Psoas muscle (tissue), 8 donors: ENCODE data around the gene FTH1. TPM values are rescaled to one million over a fixed set of nuclear protein-coding genes. Genes with fewer than 3 reads are reported as not detected.
A peak's percentile ranks its signal among the peaks of the same experiment; 100 is the strongest.

Experiments used
- ATAC-seq, 4 donors: fragments of 200-7000 bp; cut with Tn5 transposase; one replicate each; pipeline ENCODE4 v1.9.1; 2020; ENCODE audit warnings: moderate library complexity in 3 of 4, mild to moderate bottlenecking in 2 of 4
- DNase-seq, 2 donors: peaks; one replicate each; pipeline ENCODE4 v3.0.0-alpha.2; 2020
- H3K27ac ChIP-seq: fragments of 200-600 bp; one replicate; pipeline ENCODE4 v1.8.0; 2022
- H3K27me3 ChIP-seq, 3 donors: fragments of 200-600 bp in 1 of 3; one replicate each; pipeline versions ENCODE4 v1.6.1 to v1.8.0; 2013 to 2022; ENCODE audit warnings: low read length in 2 of 3, mild to moderate bottlenecking in 2 of 3, moderate library complexity in 1 of 3; ENCODE audit not compliant: insufficient read depth in 3 of 3
- H3K36me3 ChIP-seq, 2 donors: fragments of 200-600 bp in 1 of 2; one replicate each; pipeline versions ENCODE4 v1.6.1 to v1.8.0; 2013 to 2022; ENCODE audit warnings: low read depth in 1 of 2, mild to moderate bottlenecking in 1 of 2, moderate library complexity in 1 of 2; ENCODE audit not compliant: insufficient read depth in 1 of 2
- H3K4me1 ChIP-seq: fragments of 200-600 bp; one replicate; pipeline ENCODE4 v1.8.0; 2022
- H3K4me3 ChIP-seq: fragments of 200-600 bp; one replicate; pipeline ENCODE4 v1.8.0; 2022; ENCODE audit warnings: mild to moderate bottlenecking
- H3K9me3 ChIP-seq: fragments of 200-600 bp; one replicate; pipeline ENCODE4 v1.8.0; 2022
- CTCF ChIP-seq: fragments of 200-600 bp; IDR thresholded peaks from one replicate; pipeline ENCODE4 v1.8.0; 2022; ENCODE audit warnings: antibody characterized with exemption
- WGBS, 3 donors: extraction: QIAGEN DNeasy Blood & Tissue Kit; methylation state at CpG; one replicate each; pipeline versions ENCODE4 v1.1.6 to v1.1.7; 2013; 5-methylcytosine and 5-hydroxymethylcytosine counted together
- intact Hi-C, 2 donors: fragments of 100-400 bp; cut with DNase I; formaldehyde crosslinking; loops; one replicate each; pipeline versions ENCODE4 v1.11.0 to v1.14.2; 2022
- polyA plus RNA-seq, 3 donors: library from polyadenylated mRNA; stranded (reverse); fragments of 200-250 nt; gene quantifications; one replicate each; pipeline ENCODE4 v1.2.3, GENCODE V29; 2013
- total RNA-seq, 4 donors: library from RNA; stranded (reverse); fragmentation: NEBNext Ultra II Directional in 2 of 4; extraction: Animal tissue kit (Norgen Biotek cat#: 25700) in 2 of 4; gene quantifications; one replicate each; pipeline versions ENCODE4 v1.2.1 to v1.2.4, GENCODE V29; 2021 to 2023
- donor health status: healthy with polysubstance abuse.
- donor health status: DM: no; HTN: no; CAD: no; lungs with moderate emphysema.
- donor health status: Bipolar disorder and iron deficiency.
- donor health status: healthy.
- donor health status: DM: yes; HTN: yes; CAD: no.
- donor health status: DM: no; HTN: no; CAD: no.
- donor health status: DM: no; HTN: no; CAD: no.
- donor health status: DM: yes; HTN: yes; CAD: no.

FTH1 gene
- total and polyA plus RNA-seq, 7 donors = 2,269 to 16,176 (median 3,132) TPM

GRCh38 chr11:61971248-61972111, 4.0 kb upstream of the FTH1 start:
- peaks cover 65% of the 10 kb centered on the region for H3K4me1 ChIP-seq
- H3K27ac ChIP-seq = peak overlapping the region; percentile 97
- ATAC-seq = peak; percentile 70 to 80 (median 78)
- 10 to 12% (median 12%) methylated on average over 15 to 16 of the region's 16 CpGs for WGBS, 3 donors
- H3K4me3 ChIP-seq = peak overlapping the region; percentile 36
- H3K9me3 ChIP-seq = no peaks in the 10 kb centered on the region
- intact Hi-C loops = loop anchor here in 1 of 2 donors (5.0 kb wide), 1 partner anchor 111 kb away; no protein-coding TSS in a partner anchor
- peak; percentile 98 for DNase-seq
- TF ChIP-seq CTCF = no peak
- H3K36me3 ChIP-seq = no peaks in the 10 kb centered on the region
- H3K27me3 ChIP-seq = no peaks in the 10 kb centered on the region

GRCh38 chr11:61969838-61970662, 2.6 kb upstream of the FTH1 start:
- Histone ChIP-seq H3K9me3 (no peaks in the 10 kb centered on the region), H3K36me3 (peaks cover 3 to 11% of the 10 kb centered on the region in 2 donors), H3K4me3 (peak overlapping the region; percentile 11), H3K27me3 (no peaks in the 10 kb centered on the region), H3K4me1 (peaks cover 61% of the 10 kb centered on the region), H3K27ac (peak overlapping the region; percentile 97)
- WGBS, 3 donors = 92 to 97% (median 94%) methylated on average over 2 of the region's 2 CpGs
- intact Hi-C loops = loop anchor here in 1 of 2 donors (5.0 to 10.0 kb wide), 2 partner anchors 112 to 625 kb away; partner anchors contain the start of gene TUT1
- TF ChIP-seq CTCF = no peak
- ATAC-seq (no peak), DNase-seq (no peak)

DNA sequence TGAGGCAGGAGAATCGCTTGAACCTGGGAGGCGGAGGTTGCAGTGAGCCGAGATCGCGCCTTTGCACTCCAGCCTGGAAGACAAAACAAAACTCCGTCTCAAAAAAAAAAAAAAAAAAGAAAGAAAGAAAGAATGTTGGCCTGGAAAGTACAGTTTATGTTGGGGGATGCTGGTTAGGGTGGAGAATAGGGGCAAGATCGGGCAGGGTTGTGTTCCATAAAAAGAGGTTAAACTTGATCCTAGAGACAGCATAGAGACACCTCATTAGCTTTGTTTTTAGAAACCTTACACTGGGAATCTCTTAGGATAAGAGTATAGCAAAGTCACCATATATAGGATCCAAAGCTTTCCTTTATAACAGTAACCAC, 1.9 kb upstream of the FTH1 start:
- DNase-seq (no peak), ATAC-seq (no peak)
- Histone ChIP-seq H3K4me3 (peak overlapping the region; percentile 86), H3K4me1 (peaks cover 68% of the 10 kb centered on the region), H3K27ac (peak overlapping the region; percentile 97), H3K27me3 (no peaks in the 10 kb centered on the region), H3K9me3 (no peaks in the 10 kb centered on the region), H3K36me3 (peaks cover 3 to 18% of the 10 kb centered on the region in 2 donors)
- 91 to 92% (median 92%) methylated on average over 7 of the region's 7 CpGs for WGBS, 3 donors
- no peak for TF ChIP-seq CTCF
- intact Hi-C loops = loop anchor here in 1 of 2 donors (10.0 kb wide), 1 partner anchor 625 kb away; the partner anchor contains the start of gene TUT1

- intact Hi-C loops = loop anchor here in 1 of 2 donors (10.0 kb wide), 1 partner anchor 626 kb away; the partner anchor contains the start of gene TUT1
- ATAC-seq = no peak
- TF ChIP-seq CTCF = no peak
- no peaks in the 10 kb centered on the region for H3K27me3 ChIP-seq
- DNase-seq = no peak
- H3K27ac ChIP-seq = peak overlapping the region; percentile 97
- peaks cover 68% of the 10 kb centered on the region for H3K4me1 ChIP-seq
- peaks cover 3 to 23% of the 10 kb centered on the region in 2 donors for H3K36me3 ChIP-seq
- 92 to 96% (median 93%) methylated on average over 16 of the region's 16 CpGs for WGBS, 3 donors
- H3K9me3 ChIP-seq = no peaks in the 10 kb centered on the region
- H3K4me3 ChIP-seq = peak overlapping the region; percentile 86
These were observed 1.4 kb upstream of the FTH1 start for GRCh38 chr11:61968758-61969390.
